Gastrocnemius medialis (tissue), 4 donors: ENCODE measurements around the gene ASIC4. TPM values are rescaled to one million over a fixed set of nuclear protein-coding genes. Genes with fewer than 3 reads are reported as not detected.

Experiments
- ATAC-seq, 2 donors: fragments of 150-250 bp; one replicate each; pipeline ENCODE4 v1.9.1; 2016
- DNase-seq, 2 donors: peaks; one replicate each; pipeline ENCODE4 v3.0.0-alpha.2; 2019
- H3K27ac ChIP-seq, 4 donors: fragments of 200-600 bp; sonication (generic); 1 replicate in 1 of 4; 2 replicates in 3 of 4; pipeline ENCODE4 v1.5.1; 2016 to 2018; ENCODE audit warnings: mild to moderate bottlenecking in 2 of 4, moderate library complexity in 1 of 4
- H3K27me3 ChIP-seq, 3 donors: fragments of 200-600 bp; sonication (generic) in 2 of 3; 1 replicate in 1 of 3; 2 replicates in 2 of 3; pipeline versions ENCODE4 v1.5.1 to v1.6.0; 2016 to 2019; ENCODE audit warnings: mild to moderate bottlenecking in 1 of 3, moderate library complexity in 1 of 3
- H3K36me3 ChIP-seq, 2 donors: fragments of 200-600 bp; sonication (generic) in 1 of 2; one replicate each; pipeline ENCODE4 v1.5.1; 2017 to 2018
- H3K4me1 ChIP-seq, 2 donors: fragments of 200-600 bp; sonication (generic) in 1 of 2; one replicate each; pipeline ENCODE4 v1.5.1; 2016 to 2017; ENCODE audit warnings: mild to moderate bottlenecking in 2 of 2
- H3K4me3 ChIP-seq, 4 donors: fragments of 200-600 bp; sonication (generic) in 3 of 4; 1 replicate in 1 of 4; 2 replicates in 3 of 4; pipeline ENCODE4 v1.5.1; 2016 to 2019; ENCODE audit warnings: mild to moderate bottlenecking in 2 of 4
- H3K9me3 ChIP-seq, 3 donors: fragments of 200-600 bp; sonication (generic) in 2 of 3; 1 replicate in 1 of 3; 2 replicates in 2 of 3; pipeline ENCODE4 v1.5.1; 2016 to 2019
- CTCF ChIP-seq, 5 experiments: fragments of 450-650 bp in 3 of 5; fragments of 200-600 bp in 2 of 5; sonication (generic) in 2 of 5; IDR thresholded peaks in 4 of 5; conservative IDR thresholded peaks in 1 of 5; 1 replicate in 4 of 5; 2 replicates in 1 of 5; pipeline ENCODE4 v1.5.1; 2016 to 2019; ENCODE audit warnings: antibody characterized with exemption in 5 of 5, mild to moderate bottlenecking in 3 of 5, moderate library complexity in 3 of 5
- POLR2A ChIP-seq, 2 donors: fragments of 450-650 bp; IDR thresholded peaks; one replicate each; pipeline ENCODE4 v1.6.1; 2017; ENCODE audit warnings: antibody characterized with exemption in 2 of 2, mild to moderate bottlenecking in 2 of 2, moderate library complexity in 2 of 2
- in situ Hi-C, 4 donors: fragments of 200-750 bp; cut with MboI; loops; one replicate each; pipeline versions ENCODE4 v1.15.0 to v1.8.0; 2017; ENCODE audit warnings: low sequenced_read_pairs in 4 of 4
- intact Hi-C: fragments of 100-400 bp; cut with DNase I; formaldehyde crosslinking; loops from one replicate; pipeline ENCODE4 v1.15.1; 2023; ENCODE audit warnings: low total_unique reads
- total RNA-seq, 4 donors: library from RNA; depleted of rRNA; stranded (reverse); fragments of >200 nt; gene quantifications; one replicate each; pipeline versions ENCODE4 v1.1.0 to v1.2.3, GENCODE V29; 2016

ASIC4 gene
- total RNA-seq, 4 donors from 2014 or later = 0.11 TPM; not detected in 3

- DNase-seq = no peak
- Histone ChIP-seq H3K36me3 (no peaks in the 10 kb centered on the region), H3K27me3 (no peaks in the 10 kb centered on the region), H3K4me3 (no peak overlapping the region), H3K4me1 (no peaks in the 10 kb centered on the region), H3K27ac (no peak overlapping the region), H3K9me3 (no peaks in the 10 kb centered on the region)
- in situ Hi-C loops = loop anchor here in 3 of 4 donors (5.0 to 25.0 kb wide), 3 partner anchors 113 to 245 kb away; partner anchors contain the start of gene DNAJB2 (in 1 of the 3)
- intact Hi-C loops = loop anchor here (5.0 to 10.0 kb wide), 2 partner anchors 70 to 237 kb away; no protein-coding TSS in a partner anchor
- ATAC-seq = no peak
- TF ChIP-seq POLR2A (IDR thresholded peaks at IDR 0.05) (no peak), CTCF (IDR thresholded peaks at IDR 0.05 in 4 of 5, conservative IDR thresholded peaks at IDR 0.05 in 1 of 5) (no peak)
Measured at GRCh38 chr2:219531639-219532377, 17.5 kb downstream of the ASIC4 start.

DNA sequence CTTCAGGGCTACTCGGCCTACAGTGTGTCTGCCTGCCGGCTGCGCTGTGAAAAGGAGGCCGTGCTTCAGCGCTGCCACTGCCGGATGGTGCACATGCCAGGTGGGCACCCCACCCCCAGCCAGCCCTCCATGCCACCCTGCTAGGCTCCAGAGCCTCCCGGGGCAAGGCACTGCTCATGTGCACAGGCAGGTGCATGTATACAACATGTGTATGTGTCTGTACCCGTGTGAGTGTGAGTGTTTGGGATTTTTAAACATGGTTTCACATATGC lies 18.0 kb downstream of the ASIC4 start:
- H3K27ac ChIP-seq = no peak overlapping the region
- no peaks in the 10 kb centered on the region for H3K36me3 ChIP-seq
- intact Hi-C loops = loop anchor here (5.0 to 10.0 kb wide), 2 partner anchors 70 to 238 kb away; no protein-coding TSS in a partner anchor
- H3K4me1 ChIP-seq = no peaks in the 10 kb centered on the region
- no peak for TF ChIP-seq CTCF (IDR thresholded peaks at IDR 0.05 in 4 of 5, conservative IDR thresholded peaks at IDR 0.05 in 1 of 5)
- TF ChIP-seq POLR2A (IDR thresholded peaks at IDR 0.05) = no peak
- DNase-seq (no peak), ATAC-seq (no peak)
- H3K4me3 ChIP-seq = no peak overlapping the region
- no peaks in the 10 kb centered on the region for H3K9me3 ChIP-seq
- in situ Hi-C loops = loop anchor here in 3 of 4 donors (5.0 to 25.0 kb wide), 3 partner anchors 112 to 245 kb away; partner anchors contain the start of gene DNAJB2 (in 1 of the 3)
- no peaks in the 10 kb centered on the region for H3K27me3 ChIP-seq

- in situ Hi-C loops = loop anchor here in 3 of 4 donors (5.0 to 25.0 kb wide), 3 partner anchors 111 to 247 kb away; partner anchors contain the start of gene DNAJB2 (in 1 of the 3)
- intact Hi-C loops = loop anchor here (5.0 to 10.0 kb wide), 2 partner anchors 72 to 239 kb away; no protein-coding TSS in a partner anchor
- H3K4me3 ChIP-seq = no peak overlapping the region
- ATAC-seq (no peak), DNase-seq (no peak)
- peaks cover 0 to 2% of the 10 kb centered on the region in 2 donors for H3K36me3 ChIP-seq
- TF ChIP-seq POLR2A (IDR thresholded peaks at IDR 0.05) (no peak), CTCF (IDR thresholded peaks at IDR 0.05 in 4 of 5, conservative IDR thresholded peaks at IDR 0.05 in 1 of 5) (no peak)
- no peak overlapping the region for H3K27ac ChIP-seq
- H3K27me3 ChIP-seq = no peaks in the 10 kb centered on the region
- H3K9me3 ChIP-seq = no peaks in the 10 kb centered on the region
- H3K4me1 ChIP-seq = no peaks in the 10 kb centered on the region
Measured at GRCh38 chr2:219533930-219534661, 19.8 kb downstream of the ASIC4 start.

- Histone ChIP-seq H3K36me3 (peaks cover 0 to 23% of the 10 kb centered on the region in 2 donors), H3K4me1 (peaks cover 0 to 1% of the 10 kb centered on the region in 2 donors), H3K27ac (no peak overlapping the region), H3K4me3 (no peak overlapping the region), H3K9me3 (no peaks in the 10 kb centered on the region), H3K27me3 (no peaks in the 10 kb centered on the region)
- ATAC-seq = no peak
- no peak for TF ChIP-seq POLR2A (IDR thresholded peaks at IDR 0.05)
- no peak for TF ChIP-seq CTCF (IDR thresholded peaks at IDR 0.05 in 4 of 5, conservative IDR thresholded peaks at IDR 0.05 in 1 of 5)
- no peak for DNase-seq
- in situ Hi-C loops (loop anchor here in 2 of 4 donors (10.0 to 25.0 kb wide), 2 partner anchors 108 to 249 kb away; partner anchors contain the start of gene DNAJB2 (in 1 of the 2)), intact Hi-C loops (loop anchor here (10.0 kb wide), 1 partner anchor 242 kb away; no protein-coding TSS in a partner anchor)
Measured at GRCh38 chr2:219536425-219536824, 22.1 kb downstream of the ASIC4 start.
